Measurements from ENCODE around the gene HSPA4.

The HSPA4 gene

GRCh38 chr5:133142782-133143181 is 91.0 kb downstream of the HSPA4 start:
- TF ChIP-seq CTCF (IDR thresholded peaks at IDR 0.05; ENCODE audit: control insufficient read depth, insufficient read depth, low read depth, low read length, missing control alignments), result no peak
- DNase-seq (ENCODE audit: low read depth), result no peak
- no peak overlapping the region for H3K4me3 ChIP-seq (ENCODE audit: control insufficient read depth, low read depth, low read length)

- TF ChIP-seq CTCF (IDR thresholded peaks at IDR 0.05; ENCODE audit: control insufficient read depth, insufficient read depth, low read depth, low read length, missing control alignments), result no peak
- DNase-seq (ENCODE audit: low read depth), result no peak
- H3K4me3 ChIP-seq (ENCODE audit: control insufficient read depth, low read depth, low read length), result no peak overlapping the region
These were observed 92.6 kb downstream of the HSPA4 start for GRCh38 chr5:133144245-133144981.

GRCh38 chr5:133145436-133146170 is 93.8 kb downstream of the HSPA4 start:
- H3K4me3 ChIP-seq (ENCODE audit: control insufficient read depth, low read depth, low read length), result no peak overlapping the region
- DNase-seq (ENCODE audit: low read depth), result no peak
- no peak for TF ChIP-seq CTCF (IDR thresholded peaks at IDR 0.05; ENCODE audit: control insufficient read depth, insufficient read depth, low read depth, low read length, missing control alignments)

GRCh38 chr5:133147411-133147810 is 95.6 kb downstream of the HSPA4 start:
- no peak for DNase-seq (ENCODE audit: low read depth)
- H3K4me3 ChIP-seq (ENCODE audit: control insufficient read depth, low read depth, low read length), result no peak overlapping the region
- TF ChIP-seq CTCF (IDR thresholded peaks at IDR 0.05; ENCODE audit: control insufficient read depth, insufficient read depth, low read depth, low read length, missing control alignments), result no peak

- TF ChIP-seq CTCF (IDR thresholded peaks at IDR 0.05; ENCODE audit: control insufficient read depth, insufficient read depth, low read depth, low read length, missing control alignments), result no peak
- no peak overlapping the region for H3K4me3 ChIP-seq (ENCODE audit: control insufficient read depth, low read depth, low read length)
- DNase-seq (ENCODE audit: low read depth), result no peak
These were observed 96.2 kb downstream of the HSPA4 start for GRCh38 chr5:133147815-133148567.

GRCh38 chr5:133149345-133149744 is 97.5 kb downstream of the HSPA4 start:
- no peak for TF ChIP-seq CTCF (IDR thresholded peaks at IDR 0.05; ENCODE audit: control insufficient read depth, insufficient read depth, low read depth, low read length, missing control alignments)
- no peak for DNase-seq (ENCODE audit: low read depth)
- H3K4me3 ChIP-seq (ENCODE audit: control insufficient read depth, low read depth, low read length), result no peak overlapping the region
